ENCODE measurements around the gene GPR107.

GPR107 gene

DNA sequence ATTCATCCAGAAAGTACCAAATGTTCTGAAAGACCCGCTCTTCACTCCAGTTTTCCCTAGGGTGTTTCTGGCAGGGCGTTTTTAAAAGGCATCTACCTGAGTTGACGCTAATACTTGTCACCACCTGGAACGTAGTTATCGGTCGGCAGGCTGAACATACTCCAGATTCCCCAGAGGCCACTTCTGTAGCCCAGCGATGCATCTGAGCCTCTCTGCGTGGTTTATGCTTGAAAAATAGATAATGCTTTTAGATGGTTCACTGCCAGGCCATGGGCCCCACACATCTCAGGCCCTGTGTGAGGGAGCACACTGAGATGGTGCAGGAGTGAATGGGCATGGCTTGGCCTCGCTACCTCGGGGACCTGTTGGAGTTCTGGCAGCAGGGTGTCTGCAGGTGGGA, 85.5 kb downstream of the GPR107 start:
- no peak for DNase-seq

DNA sequence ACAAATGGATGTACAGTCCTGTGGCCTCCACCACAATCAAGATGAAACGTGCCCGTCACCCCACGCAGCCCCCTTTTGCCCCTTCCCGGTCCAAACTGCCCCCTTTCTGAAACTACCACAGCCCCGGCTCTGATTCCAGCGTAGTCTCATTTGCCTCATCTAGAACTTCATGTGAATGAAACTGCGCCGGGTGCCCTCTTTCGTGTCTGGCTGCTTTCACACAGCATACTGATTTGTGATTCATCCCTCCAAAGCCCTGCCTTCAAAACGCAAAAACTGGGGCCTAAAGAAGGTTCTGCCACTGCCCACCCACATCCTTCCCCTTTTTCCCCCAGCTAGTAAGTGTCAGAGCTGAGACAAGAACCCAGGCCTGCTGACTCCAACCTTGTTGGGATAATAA, 87.0 kb downstream of the GPR107 start:
- DNase-seq, result no peak

DNA sequence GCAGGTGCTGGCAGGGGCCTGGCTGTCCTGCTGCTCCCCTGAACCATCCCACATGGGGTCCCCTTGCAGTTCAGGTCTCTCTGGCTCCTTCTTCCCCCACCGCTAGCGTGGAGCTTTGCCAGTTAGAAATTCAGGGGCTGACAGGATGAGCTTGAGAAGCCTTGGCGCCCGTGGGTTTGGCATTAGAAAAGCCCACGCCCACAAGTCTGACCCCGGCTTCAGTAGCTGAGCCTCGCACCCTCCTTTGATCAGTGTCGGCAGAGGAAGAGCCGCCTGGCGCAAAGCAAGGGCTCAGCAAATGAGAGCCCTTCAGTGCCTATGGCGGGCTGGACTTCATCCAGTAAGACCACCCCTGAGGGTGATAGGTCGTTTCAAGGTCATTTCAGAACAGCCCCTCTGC, 88.3 kb downstream of the GPR107 start:
- DNase-seq, result no peak

DNA sequence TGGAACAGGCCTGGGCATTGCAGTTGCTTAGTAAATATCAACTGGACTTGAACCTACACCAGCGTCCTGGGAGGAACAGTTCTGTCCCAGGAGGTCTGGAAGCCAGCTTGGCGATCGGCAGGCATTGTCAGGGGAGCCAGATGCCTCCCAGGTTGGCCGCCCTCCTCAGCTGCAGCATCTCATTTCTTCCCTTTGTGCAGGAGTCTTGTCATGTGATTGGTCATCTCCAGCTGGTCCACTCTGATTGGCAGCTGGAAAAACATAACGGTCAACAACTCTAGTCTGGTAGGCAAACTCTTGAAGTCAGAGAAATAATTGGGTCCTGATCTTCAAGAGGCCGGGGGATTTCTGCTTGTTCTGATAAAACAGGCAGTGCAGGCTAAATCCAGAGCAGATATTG, 88.9 kb downstream of the GPR107 start:
- no peak for DNase-seq

DNA sequence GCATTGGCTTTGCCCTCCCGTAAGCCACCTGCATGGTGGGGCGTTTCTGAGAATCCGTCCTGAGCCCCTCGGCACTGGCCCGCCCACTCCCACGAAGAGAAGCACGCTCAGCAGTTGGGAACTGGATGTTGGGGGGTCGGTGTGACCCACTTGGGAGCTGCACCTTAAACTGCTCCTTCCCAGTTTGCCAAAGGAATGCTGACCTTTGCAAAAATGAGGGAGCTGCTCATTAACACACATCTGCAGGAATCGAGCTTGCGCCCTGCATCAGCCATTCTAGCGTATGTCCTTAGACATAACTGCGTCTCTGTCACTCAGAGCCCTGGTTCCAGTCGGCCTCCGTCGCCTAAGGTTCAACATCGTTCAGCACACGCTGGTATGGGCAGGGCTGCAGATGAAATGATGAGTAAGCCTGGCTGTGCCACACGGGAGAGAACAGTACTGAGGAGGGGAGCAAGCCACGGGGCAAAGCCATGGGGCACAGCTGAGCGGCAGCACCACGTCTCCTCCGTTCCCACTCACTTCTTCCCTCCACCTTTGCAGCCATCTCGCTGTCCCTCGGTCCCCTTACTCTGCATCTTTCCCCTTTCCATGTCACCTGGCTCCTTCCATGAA, 89.7 kb downstream of the GPR107 start:
- DNase-seq, result no peak

DNA sequence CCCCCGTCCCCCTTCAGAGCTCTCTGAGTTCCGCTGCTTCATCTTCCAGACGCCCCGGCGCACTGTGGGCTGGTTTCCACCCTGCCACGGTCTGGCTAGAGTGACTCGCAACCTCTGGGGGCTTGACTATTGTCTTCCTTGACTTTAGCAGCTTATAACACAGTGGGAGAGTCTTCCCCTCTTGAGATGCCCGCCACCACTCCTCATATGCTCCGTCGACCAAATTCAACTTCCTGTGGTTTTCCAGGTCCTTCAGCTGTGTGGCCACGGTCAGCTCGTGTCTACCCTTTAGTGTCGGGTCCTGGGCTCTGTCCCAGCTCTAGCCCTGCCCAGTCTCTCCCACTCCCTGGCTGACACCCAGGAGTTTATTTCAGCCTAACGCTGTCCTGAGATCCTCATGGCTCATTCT, 90.3 kb downstream of the GPR107 start:
- no peak for DNase-seq

DNA sequence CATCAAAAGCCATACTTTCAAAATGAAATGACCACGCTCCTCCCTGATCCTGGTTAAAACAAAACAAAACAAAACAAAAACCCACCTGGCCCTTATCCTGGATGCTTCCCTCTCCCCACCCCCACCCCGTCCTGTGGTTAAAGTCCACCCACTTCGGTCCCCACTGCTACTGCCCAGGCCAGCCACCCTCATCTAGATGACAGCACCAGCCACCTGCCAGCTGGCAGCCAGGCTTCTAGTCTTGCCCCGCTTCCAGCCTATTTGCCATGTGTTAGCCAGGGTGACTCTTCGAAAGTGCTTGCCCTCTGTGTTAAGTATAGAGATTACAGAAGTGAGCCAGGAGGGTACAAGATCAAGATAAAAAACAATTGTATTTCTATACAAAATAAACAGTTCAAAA, 91.0 kb downstream of the GPR107 start:
- no peak for DNase-seq

DNA sequence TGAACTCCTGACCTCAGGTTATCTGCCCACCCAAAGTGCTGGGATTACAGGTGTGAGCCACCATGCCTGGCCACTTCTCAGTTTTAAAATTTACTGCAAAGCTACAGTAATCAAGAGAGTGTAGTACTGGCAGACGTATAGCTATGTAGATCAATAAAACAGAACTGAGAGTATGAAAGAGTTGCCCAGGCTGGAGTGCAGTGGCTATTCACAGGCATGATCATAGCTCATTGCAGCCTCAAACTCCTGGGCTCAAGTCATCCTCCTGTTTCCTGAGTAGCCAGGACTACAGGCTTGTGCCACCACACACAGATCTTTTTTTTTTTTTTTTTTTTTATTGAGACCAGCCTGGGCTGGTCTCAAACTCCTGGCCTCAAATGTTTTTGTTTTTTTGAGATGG, 92.0 kb downstream of the GPR107 start:
- DNase-seq, result no peak

DNA sequence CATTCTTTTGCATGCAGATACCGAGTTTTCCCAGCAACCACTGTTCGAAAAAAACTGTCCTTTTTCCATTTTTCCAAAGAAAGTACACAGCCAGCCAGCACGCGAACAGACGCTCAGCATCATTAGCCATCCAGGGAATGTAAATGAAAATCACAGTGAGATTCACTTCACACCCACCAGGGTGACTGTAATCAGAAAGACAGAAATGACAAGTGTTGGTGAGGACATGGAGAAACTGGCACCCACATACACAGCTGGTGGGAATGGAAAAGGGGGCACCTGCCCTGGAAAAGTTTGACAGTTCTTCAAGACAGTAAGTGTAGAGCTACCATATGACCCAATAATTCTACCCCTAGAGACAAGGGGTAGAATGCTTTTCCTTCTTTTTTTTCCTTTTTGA, 93.5 kb downstream of the GPR107 start:
- no peak for DNase-seq

DNA sequence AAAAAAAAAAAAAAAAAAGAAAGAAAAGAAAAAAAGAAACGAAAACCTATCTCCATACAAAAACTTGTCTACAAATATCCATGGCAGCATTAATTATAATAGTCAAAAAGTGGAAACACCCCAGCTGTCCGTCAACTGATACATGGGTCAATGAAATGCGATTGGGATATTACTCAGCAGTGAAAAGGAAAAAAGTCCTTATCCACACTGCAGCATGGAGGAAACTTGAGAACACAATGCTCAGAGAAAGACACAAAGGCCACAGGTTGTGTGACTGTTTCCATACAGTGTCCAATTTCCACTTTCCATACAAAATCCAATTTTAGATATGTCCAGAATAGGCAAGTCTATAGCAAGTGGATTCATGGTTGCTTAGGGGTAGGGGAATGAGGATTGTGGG, 94.2 kb downstream of the GPR107 start:
- no peak for DNase-seq

DNA sequence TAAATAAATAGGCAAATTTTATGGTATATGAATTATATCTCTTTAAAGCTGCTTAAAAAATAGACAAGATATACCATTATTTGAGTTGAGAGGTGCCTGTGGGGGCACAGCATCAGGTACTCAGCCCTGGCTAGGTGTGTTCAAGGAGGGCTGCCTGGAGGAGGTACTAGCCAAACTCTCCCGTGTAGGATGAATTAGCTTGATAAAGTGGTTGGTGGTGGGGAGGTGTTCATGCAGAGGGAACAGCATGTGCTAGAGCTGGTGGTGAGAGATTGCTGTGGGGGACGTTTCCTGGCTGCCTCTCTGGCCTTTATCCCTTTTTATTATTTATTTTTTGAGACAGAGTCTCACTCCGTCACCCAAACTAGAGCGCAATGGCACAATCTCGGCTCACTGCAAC, 95.3 kb downstream of the GPR107 start:
- DNase-seq, result no peak

DNA sequence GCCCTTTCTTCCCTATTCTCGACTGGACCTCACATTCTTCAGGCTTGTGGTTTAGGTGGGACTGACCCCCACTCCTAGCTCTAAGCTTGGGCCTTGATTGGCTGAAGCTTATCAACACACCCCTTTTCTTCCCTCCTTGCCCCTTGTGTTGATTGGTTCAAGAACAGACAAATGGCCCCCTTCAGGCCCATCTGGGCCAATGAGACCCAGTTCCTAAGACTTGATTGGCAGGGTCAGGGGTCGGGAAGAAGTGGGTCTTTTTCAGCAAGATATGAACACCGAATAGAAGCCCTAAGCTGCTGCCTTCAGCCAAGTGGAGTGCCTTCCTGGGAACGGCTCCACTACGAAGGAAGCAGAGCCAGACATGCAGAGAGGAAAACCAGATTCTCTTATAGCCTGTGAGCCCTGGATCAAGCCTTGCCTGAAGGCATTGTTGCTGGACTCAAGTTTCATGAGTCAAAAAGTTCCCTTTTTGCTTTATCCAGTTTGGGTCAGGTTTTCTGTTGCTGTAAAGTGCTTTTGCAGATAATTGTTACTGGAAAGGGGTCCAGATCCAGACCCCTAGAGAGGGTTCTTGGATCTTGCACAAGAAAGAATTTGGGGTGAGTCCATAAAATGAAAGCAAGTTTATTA, 96.1 kb downstream of the GPR107 start:
- no peak for DNase-seq

DNA sequence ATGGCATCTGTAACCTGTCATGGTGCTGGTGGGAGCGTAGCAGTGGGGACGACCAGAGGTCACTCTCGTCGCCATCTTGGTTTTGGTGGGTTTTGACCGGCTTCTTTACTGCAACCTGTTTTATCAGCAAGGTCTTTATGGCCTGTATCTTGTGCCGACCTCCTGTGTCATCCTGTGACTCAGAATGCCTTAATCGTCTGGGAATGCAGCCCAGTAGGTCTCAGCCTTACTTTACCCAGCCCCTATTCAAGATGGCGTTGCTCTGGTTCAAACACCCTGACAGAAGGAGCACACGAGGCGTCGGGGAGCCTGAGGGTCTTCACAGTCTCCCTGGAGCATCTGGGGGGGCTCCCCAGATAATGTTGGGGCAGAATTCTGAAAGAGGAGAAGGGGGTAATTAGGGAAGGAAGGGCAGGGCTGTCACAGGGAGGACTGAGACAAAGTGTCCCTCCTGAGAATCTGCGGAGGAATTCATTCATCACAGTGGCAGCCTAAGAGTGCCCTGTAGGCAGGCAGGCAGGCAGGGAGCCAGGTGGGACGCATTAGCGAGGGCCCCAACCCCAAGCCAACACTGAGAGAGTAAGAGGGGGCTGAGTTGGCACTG, 97.2 kb downstream of the GPR107 start:
- no peak for DNase-seq

DNA sequence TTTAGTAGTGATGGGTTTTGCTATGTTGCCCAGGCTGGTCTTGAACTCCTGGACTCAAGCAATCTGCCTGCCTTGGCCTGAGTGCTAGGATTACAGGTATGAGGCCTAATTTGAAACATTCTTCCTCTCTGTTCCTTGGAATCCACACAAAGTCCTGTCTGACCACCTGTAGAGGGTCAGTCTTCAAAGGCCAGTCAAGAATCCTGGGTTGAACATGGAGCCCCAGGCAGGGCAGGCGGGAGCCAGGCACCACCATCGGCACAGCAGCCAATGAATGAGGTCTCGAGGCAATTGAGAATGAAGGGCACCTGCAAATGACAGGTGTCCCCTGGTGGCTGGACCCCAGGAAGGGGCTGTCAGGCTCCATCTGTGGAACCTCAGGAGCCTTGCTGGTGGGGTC, 101.1 kb downstream of the GPR107 start:
- DNase-seq, result no peak

DNA sequence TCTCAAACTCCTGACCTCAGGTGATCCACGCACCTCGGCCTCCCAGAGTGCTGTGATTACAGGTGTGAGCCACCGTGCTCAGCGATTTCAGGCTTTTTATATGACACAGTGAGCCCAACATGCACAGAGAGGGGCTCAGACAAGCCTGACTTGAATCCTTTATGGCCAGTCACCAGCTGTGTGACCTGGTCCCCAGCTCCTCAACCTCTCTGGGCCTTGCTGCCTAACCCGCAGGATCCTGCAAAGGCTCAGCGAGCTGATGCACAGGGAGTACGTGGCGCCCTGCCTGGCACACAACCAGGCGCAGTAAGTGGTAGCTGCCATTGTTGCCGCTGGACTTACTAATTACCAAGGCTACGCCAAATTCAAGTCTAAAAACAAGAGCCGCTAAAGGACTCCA, 101.9 kb downstream of the GPR107 start:
- no peak for DNase-seq

DNA sequence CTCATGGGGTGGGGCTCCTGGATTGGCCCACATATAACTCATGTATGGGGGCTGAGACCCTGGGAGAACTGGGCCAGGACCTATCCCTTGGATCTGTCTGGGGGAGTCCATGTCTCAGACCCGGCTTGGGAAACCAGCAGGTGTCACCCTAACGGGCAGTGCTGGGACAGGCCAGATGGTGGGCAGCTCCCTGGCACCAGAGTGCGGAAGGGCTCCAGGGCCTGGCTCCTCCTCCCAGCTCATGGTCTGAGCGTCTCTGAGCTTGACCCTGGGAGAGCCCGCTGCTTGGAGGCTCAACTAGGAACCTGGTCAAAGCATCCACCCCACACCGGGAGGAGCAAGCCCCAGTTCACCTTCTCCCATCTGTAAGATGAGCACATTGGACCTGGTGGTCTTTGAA, 103.0 kb downstream of the GPR107 start:
- no peak for DNase-seq

DNA sequence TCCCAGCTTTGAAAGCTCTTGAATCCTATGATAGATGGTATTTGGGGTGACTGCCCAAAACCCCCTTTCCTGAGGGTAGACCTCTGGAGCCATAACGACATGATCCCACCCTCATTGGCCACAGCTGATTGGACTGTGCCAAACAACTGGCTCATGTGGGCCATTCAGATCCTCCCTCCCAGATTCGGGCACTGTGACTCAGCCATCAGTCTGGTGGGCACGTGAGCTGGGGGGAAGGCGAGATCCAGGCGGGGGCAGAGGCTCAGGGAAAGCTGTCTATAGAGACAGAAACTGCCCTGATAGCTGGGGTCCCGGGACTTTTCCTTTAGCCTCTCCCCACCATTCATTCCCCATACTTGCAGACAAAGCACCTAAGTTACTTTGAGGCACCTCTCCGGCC, 103.4 kb downstream of the GPR107 start:
- DNase-seq, result no peak

DNA sequence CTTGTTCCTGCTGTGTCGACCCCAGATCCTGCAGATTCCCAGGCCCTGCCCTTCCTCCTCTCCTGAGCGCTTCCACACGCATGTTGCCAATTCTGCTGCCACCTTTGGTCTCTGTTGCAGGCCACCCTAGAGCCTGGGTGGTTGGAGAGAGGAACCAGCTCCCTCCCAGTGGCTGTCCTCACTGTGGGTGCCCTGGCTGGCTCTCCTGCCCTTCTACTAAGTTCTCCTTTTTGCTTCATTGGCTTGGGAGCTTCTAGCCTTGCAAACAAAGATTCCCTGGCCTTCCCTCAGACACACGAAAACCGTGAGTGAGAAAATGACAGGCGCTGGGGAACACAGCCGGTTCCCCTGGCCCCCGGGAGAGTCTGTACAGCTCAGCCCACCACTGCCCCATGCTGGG, 104.3 kb downstream of the GPR107 start:
- no peak for DNase-seq

DNA sequence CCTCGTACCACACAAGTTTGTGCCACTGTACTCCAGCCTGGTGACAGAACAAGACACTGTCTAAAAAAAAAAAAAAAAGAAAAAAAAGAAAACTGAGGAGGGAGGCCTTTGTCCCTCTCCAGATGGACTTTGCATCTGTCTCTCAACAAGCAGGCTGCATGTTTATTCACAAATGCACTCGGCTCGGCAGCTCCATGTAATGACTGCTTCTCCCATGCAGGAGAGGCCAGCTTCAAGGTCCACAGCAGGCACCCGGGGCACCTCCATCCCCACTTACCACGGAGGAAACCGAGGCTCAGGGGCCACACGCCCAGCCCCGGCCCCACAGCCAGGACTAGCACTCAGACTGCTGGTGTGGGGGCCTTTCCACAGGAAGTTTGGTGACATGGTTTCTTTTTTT, 105.4 kb downstream of the GPR107 start:
- no peak for DNase-seq

DNA sequence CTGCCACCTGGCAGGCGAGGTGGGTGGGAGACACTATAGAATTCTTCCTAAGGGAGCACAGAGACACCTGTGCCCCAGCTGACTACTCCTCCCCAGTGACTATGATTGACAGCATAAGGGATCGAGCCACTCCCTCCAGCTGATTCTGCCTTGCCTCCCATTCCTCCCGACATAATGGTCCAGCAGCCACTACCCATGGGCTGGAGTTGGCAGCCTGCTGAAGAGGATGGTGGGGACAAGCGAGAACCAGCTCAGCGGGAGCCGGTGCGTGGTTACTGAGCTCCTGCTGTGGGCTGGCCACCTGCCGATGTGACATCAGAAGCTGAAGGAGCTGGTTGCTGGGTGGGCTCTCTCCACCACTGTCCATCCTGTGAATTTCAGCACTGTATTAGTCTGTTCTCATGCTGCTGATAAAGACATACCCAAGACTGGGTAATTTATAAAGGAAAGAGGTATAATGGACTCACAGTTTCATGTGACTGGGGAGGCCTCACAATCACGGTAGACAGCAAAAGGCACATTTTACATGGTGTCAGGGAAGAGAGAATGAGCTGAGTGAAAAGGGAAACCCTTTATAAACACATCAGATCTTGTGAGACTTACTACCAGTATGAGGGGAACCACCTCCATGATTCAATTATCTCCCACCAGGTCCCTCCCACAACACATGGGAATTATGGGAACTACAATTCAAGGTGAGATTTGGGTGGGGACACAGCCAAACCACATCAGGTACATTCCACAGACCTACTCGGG, 106.4 kb downstream of the GPR107 start:
- DNase-seq, result no peak

DNA sequence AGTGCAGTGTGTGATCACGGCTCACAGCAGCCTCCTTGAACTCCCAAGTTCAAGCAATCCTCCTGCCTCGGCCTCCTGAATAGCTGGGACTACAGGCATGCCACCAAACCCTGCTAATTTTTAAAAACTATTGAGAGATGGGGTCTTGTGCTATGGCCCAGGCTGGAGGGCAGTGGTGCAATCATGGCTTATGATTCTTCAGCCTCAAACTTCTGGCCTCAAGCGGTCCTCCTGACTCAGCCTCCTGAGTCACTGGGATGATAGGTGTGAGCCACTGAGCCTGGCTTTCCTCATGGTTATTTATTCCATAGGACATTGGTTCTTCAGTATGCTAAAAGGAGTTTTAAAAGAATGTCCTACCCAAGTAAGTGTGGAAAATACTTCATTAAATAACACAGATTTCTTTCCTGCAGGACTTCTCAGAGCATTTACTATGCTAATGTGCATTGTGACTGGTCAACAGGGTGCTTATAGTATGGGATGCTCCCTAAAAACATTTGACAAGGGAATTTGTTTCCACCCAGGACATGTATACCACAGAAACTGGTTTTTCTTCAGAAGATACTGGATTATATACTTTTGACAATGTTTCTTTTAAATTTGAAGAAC, 107.3 kb downstream of the GPR107 start:
- DNase-seq, result no peak

DNA sequence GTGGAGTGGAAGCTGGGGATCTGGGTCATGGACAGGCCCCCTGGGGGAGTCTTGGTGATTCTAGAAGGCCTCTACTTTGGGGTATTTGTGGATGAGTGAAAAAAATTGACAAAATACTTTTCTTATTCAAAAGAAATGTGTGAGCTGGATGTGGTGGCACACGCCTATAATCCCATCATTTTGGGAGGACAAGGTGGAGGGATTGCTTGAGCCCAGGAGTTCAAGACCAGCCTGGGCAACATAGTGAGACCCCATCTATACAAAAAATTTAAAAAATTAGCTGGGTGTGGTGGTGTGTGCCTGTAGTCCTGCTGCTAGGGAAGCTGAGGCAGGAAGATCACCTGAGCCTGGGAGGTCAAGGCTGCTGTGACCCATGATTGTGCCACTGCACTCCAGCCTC, 111.9 kb downstream of the GPR107 start:
- DNase-seq, result no peak

DNA sequence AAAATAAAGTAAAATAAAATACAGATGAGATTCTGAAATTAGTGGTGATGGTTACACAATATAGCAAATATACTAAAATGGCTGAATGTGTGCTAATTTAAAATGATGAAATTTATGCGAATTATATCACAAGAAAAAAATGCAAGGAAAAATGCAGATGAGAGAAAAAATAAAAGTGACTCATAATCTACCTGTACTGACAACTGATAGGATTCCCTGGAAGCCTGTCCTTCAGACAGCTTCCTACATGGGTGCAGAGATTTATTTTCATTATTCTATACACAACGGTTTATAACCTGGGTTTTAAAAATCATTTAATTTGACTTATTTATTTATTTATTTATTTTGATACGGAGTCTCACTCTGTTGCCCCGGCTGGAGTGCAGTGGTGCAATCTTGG, 112.7 kb downstream of the GPR107 start:
- no peak for DNase-seq

DNA sequence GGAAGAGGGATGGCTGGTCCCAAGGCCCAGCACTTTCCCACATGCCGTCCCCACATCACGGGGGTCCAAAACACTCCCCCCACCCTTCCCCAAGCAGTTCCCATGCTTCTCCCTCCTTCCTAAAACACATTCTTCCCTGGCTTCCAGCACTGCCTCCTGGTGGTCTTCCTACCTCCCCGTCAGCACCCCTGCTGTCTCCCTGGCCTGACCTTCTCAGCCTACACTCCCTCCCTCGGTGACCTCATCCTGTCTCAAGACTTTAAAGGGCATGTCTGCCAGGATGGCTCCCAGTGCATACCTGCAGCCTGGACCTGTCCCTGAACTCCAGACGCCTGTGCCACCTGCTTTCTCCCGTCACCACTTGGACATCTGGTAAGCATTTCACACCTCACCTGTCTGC, 114.2 kb downstream of the GPR107 start:
- DNase-seq, result no peak
